RWPE1 (cell line): ENCODE measurements around the gene C1D.

Experiments
- CTCF ChIA-PET: fragments of 350-600 bp; sonication (Branson Sonifier 250); formaldehyde crosslinking; extraction: SDS; loops from one replicate; lab custom pipeline; 2021; lab: Yijun Ruan, JAX
- POLR2A ChIA-PET: fragments of 400-600 bp; formaldehyde crosslinking; extraction: SDS; loops from one replicate; lab custom pipeline; 2020; ENCODE audit warnings: antibody characterized with exemption; ENCODE audit not compliant: low non-redundant PET; lab: Yijun Ruan, JAX
- DNase-seq: peaks from one replicate; pipeline ENCODE4 v3.0.0; 2012; ENCODE audit warnings: low spot score
- H3K27ac ChIP-seq: fragments of 450-650 bp; 2 replicates; pipeline ENCODE4 v1.5.1; 2017
- CTCF ChIP-seq: fragments of 450-650 bp; conservative IDR thresholded peaks from 2 replicates; pipeline ENCODE4 v1.5.1; 2017; ENCODE audit warnings: low read depth, mild to moderate bottlenecking

Gene C1D

GRCh38 chr2:68046224-68046623 is 16.6 kb downstream of the C1D start:
- ChIA-PET CTCF (no interaction called here), POLR2A (no interaction called here)
- no peak for DNase-seq
- no peak for TF ChIP-seq CTCF
- no peak overlapping the region for H3K27ac ChIP-seq

- POLR2A ChIA-PET = no interaction called here
- H3K27ac ChIP-seq = no peak overlapping the region
- peak; percentile 71 for DNase-seq
- TF ChIP-seq CTCF = no peak
- CTCF ChIA-PET = interaction anchor here (0.7 kb wide), 1 partner anchor 532 kb away, joined by 4 read pairs; no protein-coding TSS in a partner anchor
Measured at GRCh38 chr2:68045342-68045741, 17.5 kb downstream of the C1D start.

DNA sequence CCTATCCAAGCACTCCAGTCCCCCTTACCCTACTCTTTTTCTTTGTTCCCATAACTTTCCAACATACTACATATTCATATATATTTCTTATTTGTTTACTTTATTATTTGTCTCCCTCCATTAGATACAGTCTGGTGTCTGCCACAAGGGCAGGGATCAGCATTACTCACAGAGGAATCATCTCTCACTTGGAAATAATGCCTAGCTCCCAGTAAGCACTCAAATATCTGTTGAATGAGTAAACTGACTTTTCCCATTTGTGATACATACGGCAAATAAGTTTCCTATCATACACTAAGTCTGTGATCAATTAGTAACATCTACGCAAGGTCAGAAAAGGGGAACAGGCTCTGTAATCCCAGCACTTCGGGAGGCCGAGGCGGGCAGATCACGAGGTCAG is 18.7 kb downstream of the C1D start:
- H3K27ac ChIP-seq = peak overlapping the region; percentile 72
- no peak for TF ChIP-seq CTCF
- ChIA-PET POLR2A (interaction anchor here (1.2 kb wide), 1 partner anchor 19 kb away, joined by 4 read pairs; the partner anchor contains the start of gene C1D), CTCF (interaction anchor here (0.8 kb wide), 1 partner anchor 9 kb away, joined by 3 read pairs; no protein-coding TSS in a partner anchor)
- peak; percentile 77 for DNase-seq

GRCh38 chr2:68043695-68044094 is 19.1 kb downstream of the C1D start:
- TF ChIP-seq CTCF = no peak
- CTCF ChIA-PET = interaction anchor here (0.7 to 0.8 kb wide), 2 partner anchors 9 to 412 kb away, joined by 3 read pairs; no protein-coding TSS in a partner anchor
- POLR2A ChIA-PET = interaction anchor here (1.2 kb wide), 1 partner anchor 19 kb away, joined by 4 read pairs; the partner anchor contains the start of gene C1D
- DNase-seq = no peak
- H3K27ac ChIP-seq = no peak overlapping the region

- POLR2A ChIA-PET = interaction anchor here (1.2 kb wide), 1 partner anchor 20 kb away, joined by 4 read pairs; the partner anchor contains the start of gene C1D
- no peak overlapping the region for H3K27ac ChIP-seq
- no peak for DNase-seq
- CTCF ChIA-PET = interaction anchor here (0.5 to 0.7 kb wide), 3 partner anchors 79 to 1265 kb away, joined by 3 to 4 read pairs (median 3); no protein-coding TSS in a partner anchor
- no peak for TF ChIP-seq CTCF
Measured at GRCh38 chr2:68043032-68043431, 19.8 kb downstream of the C1D start.

DNA sequence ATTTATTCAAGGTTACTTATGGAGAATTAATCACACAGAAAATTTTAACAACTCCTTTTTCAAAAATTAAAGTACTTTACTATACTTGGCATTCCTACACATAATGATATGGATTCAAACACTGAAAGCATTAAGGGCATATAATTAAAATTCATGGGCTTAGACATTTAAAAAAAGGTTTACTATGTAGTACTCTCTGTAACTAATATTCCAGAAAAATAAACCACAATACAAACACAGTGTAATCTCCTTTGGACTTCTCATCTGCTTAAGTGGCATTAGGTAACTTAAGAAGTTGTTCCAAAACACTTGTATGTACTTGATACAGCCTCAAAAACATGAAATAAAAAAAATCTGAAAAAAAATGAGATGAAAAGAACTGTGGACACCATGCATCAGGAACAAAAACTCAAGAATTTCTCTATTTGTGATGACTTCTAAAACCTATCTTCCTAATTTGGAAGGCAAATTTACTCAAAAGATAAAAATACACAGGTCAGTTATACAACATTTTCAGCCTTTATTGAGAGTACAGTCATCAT is 21.0 kb downstream of the C1D start:
- no peak for TF ChIP-seq CTCF
- POLR2A ChIA-PET = no interaction called here
- CTCF ChIA-PET = no interaction called here
- H3K27ac ChIP-seq = no peak overlapping the region
- no peak for DNase-seq
